Measurements from ENCODE around the gene DSC1.

DNA sequence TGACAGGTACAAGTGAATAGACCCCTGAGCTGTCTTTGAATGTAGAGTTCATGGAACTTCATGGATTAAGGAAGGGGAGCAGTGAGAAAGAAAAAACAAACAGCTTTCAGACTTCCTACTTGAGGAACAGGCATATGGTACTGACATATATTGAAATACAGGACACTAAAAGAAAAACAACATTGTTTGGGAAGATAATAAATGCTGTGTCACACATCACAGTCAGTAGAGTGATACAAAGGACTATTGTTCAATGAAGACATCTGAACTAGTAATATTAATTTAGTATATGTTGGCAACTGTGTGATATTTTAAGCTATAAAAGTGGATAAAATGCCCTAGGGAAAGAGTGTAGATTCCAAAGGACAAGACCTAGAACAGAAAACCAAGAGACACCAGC, 63.8 kb downstream of the DSC1 start:
- TF ChIP-seq, protein P1, sequence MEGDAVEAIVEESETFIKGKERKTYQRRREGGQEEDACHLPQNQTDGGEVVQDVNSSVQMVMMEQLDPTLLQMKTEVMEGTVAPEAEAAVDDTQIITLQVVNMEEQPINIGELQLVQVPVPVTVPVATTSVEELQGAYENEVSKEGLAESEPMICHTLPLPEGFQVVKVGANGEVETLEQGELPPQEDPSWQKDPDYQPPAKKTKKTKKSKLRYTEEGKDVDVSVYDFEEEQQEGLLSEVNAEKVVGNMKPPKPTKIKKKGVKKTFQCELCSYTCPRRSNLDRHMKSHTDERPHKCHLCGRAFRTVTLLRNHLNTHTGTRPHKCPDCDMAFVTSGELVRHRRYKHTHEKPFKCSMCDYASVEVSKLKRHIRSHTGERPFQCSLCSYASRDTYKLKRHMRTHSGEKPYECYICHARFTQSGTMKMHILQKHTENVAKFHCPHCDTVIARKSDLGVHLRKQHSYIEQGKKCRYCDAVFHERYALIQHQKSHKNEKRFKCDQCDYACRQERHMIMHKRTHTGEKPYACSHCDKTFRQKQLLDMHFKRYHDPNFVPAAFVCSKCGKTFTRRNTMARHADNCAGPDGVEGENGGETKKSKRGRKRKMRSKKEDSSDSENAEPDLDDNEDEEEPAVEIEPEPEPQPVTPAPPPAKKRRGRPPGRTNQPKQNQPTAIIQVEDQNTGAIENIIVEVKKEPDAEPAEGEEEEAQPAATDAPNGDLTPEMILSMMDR (IDR thresholded peaks at IDR 0.05) = no peak
- TF ChIP-seq, protein P2, sequence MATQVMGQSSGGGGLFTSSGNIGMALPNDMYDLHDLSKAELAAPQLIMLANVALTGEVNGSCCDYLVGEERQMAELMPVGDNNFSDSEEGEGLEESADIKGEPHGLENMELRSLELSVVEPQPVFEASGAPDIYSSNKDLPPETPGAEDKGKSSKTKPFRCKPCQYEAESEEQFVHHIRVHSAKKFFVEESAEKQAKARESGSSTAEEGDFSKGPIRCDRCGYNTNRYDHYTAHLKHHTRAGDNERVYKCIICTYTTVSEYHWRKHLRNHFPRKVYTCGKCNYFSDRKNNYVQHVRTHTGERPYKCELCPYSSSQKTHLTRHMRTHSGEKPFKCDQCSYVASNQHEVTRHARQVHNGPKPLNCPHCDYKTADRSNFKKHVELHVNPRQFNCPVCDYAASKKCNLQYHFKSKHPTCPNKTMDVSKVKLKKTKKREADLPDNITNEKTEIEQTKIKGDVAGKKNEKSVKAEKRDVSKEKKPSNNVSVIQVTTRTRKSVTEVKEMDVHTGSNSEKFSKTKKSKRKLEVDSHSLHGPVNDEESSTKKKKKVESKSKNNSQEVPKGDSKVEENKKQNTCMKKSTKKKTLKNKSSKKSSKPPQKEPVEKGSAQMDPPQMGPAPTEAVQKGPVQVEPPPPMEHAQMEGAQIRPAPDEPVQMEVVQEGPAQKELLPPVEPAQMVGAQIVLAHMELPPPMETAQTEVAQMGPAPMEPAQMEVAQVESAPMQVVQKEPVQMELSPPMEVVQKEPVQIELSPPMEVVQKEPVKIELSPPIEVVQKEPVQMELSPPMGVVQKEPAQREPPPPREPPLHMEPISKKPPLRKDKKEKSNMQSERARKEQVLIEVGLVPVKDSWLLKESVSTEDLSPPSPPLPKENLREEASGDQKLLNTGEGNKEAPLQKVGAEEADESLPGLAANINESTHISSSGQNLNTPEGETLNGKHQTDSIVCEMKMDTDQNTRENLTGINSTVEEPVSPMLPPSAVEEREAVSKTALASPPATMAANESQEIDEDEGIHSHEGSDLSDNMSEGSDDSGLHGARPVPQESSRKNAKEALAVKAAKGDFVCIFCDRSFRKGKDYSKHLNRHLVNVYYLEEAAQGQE (IDR thresholded peaks at IDR 0.05; ENCODE audit: insufficient read depth in 1 of 2, low read depth in 2 of 2, low read length in 1 of 2) = no peak
- no peak for TF ChIP-seq POLR2AphosphoS5 (IDR thresholded peaks at IDR 0.05; ENCODE audit: low read depth, low read length)

Measured in Panc1 (cell line).